IMR-90 (cell line): ENCODE data around the gene HPS4.

Source experiments
- CEBPB ChIP-seq: IDR thresholded peaks from 2 replicates; pipeline ENCODE4 v1.6.1; 2012; ENCODE audit warnings: low read depth, low read length, improper control_type of control experiment
- NFE2L2 ChIP-seq: fragments of 150-350 bp; IDR thresholded peaks from 2 replicates; pipeline ENCODE4 v1.6.1; 2016; ENCODE audit warnings: low read depth, mild to moderate bottlenecking, low read length
- POLR2A ChIP-seq: IDR thresholded peaks from 2 replicates; pipeline ENCODE4 v1.6.1; 2012; ENCODE audit warnings: mild to moderate bottlenecking, low read depth, low read length
- RCOR1 ChIP-seq: IDR thresholded peaks from 2 replicates; pipeline ENCODE4 v1.6.1; 2012; ENCODE audit warnings: mild to moderate bottlenecking, low read length, improper control_type of control experiment; ENCODE audit not compliant: insufficient replicate concordance
- TF ChIP-seq, protein P1 (sequence below): conservative IDR thresholded peaks from 2 replicates; pipeline ENCODE4 v1.5.1; 2012; ENCODE audit warnings: mild to moderate bottlenecking, low read depth, low read length, improper control_type of control experiment

DNA sequence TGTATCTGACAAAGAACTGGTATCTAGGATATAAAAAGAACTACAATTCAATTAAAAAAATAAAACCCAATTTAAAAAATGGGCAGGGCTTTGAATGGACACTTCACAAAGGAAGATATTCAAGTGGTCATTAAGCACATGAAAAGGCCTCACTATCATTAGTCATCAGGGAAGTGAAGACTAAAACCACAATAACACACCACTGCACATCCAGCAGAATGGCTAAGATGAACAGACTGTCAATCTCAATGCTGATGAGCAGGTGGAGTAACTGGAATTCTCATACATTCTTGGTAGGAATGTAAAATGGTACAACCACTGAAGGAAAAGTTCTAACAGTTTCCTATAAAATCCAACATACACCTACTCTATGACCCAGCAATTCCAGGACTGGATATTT is 8.9 kb downstream of the HPS4 start:
- TF ChIP-seq CEBPB (no peak), POLR2A (no peak), NFE2L2 (no peak), RCOR1 (no peak)
- TF ChIP-seq, protein P1, sequence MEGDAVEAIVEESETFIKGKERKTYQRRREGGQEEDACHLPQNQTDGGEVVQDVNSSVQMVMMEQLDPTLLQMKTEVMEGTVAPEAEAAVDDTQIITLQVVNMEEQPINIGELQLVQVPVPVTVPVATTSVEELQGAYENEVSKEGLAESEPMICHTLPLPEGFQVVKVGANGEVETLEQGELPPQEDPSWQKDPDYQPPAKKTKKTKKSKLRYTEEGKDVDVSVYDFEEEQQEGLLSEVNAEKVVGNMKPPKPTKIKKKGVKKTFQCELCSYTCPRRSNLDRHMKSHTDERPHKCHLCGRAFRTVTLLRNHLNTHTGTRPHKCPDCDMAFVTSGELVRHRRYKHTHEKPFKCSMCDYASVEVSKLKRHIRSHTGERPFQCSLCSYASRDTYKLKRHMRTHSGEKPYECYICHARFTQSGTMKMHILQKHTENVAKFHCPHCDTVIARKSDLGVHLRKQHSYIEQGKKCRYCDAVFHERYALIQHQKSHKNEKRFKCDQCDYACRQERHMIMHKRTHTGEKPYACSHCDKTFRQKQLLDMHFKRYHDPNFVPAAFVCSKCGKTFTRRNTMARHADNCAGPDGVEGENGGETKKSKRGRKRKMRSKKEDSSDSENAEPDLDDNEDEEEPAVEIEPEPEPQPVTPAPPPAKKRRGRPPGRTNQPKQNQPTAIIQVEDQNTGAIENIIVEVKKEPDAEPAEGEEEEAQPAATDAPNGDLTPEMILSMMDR, result no peak
